ENCODE data around the gene MALT1. TPM values are rescaled to one million over a fixed set of nuclear protein-coding genes. Genes with fewer than 3 reads are reported as not detected.

Gene MALT1
- polyA plus RNA-seq, 2 of the 4 experiments (the other 2 are of a cell fraction), result 30.7 to 34.0 TPM

DNA sequence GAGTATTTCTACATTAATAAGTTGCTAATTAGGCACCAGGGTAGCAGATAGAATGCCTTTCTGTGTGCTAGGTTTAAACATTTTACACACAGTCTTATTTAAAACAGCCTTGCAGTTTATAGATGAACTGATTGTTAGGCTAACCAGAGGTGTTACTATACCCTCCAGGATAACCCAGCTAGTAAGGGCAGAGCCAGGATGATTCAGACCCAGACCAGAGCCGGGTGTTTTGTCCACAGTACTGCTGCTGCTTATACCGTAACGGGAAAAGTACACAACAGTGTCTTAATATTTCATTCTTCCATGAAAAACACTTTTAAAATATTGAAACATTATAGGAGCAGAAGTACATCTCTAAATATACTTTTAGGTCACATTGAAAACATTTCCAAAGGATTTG lies 82.7 kb downstream of the MALT1 start (continued):
- TF ChIP-seq, protein P1, sequence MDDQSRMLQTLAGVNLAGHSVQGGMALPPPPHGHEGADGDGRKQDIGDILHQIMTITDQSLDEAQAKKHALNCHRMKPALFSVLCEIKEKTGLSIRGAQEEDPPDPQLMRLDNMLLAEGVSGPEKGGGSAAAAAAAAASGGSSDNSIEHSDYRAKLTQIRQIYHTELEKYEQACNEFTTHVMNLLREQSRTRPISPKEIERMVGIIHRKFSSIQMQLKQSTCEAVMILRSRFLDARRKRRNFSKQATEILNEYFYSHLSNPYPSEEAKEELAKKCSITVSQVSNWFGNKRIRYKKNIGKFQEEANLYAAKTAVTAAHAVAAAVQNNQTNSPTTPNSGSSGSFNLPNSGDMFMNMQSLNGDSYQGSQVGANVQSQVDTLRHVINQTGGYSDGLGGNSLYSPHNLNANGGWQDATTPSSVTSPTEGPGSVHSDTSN (IDR thresholded peaks at IDR 0.05), result no peak
- no peak for TF ChIP-seq EP300 (IDR thresholded peaks at IDR 0.05)

DNA sequence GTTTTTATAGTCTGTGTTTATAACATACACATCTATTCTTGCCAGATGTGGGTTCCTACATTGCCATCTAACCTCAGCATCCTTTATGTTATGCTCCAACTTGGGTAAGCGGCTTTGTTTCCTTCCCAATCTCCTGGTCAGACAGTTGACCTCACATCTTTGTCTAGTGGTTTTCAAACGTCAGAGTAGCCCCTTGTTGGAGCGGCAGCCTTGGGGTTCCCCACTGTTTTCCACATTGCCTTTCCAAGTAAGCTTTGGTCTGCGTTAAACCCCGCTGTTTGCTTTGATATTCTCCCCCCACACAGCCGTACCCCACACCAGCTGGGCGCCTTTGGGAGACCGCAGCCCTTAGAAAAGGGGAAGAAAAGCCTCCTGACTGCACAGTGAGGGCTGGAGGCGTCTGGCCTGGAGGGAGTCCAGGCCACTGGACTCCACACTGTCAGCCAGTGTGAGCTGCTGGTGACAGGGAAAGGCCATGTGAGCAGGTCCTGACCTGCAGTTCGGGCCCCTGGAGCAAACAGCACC lies 83.3 kb downstream of the MALT1 start:
- DNase-seq (ENCODE audit: low read depth in 1 of 2, low spot score in 1 of 2), result no peak
- no peaks in the 10 kb centered on the region for H3K9me3 ChIP-seq
- ATAC-seq, result peak in 1 of 2 experiments; percentile 22; a peak in 2 of 6 replicates
- TF ChIP-seq, protein P2, sequence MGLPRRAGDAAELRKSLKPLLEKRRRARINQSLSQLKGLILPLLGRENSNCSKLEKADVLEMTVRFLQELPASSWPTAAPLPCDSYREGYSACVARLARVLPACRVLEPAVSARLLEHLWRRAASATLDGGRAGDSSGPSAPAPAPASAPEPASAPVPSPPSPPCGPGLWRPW (IDR thresholded peaks at IDR 0.05), result no peak
- no peak for TF ChIP-seq TFCP2L1 (CRISPR knock-in tag; IDR thresholded peaks at IDR 0.05)
- H3K4me3 ChIP-seq, result no peak overlapping the region
- POLR2A ChIA-PET, result no interaction called here
- no peak for FAIRE-seq
- H3K4me1 ChIP-seq, result no peaks in the 10 kb centered on the region
- H3K27ac ChIP-seq, result no peak overlapping the region
- no peak overlapping the region for H3K4me2 ChIP-seq
- CTCF ChIA-PET, result interaction anchor here (0.5 to 6.6 kb wide), 3 partner anchors 11 to 225 kb away, joined by 3 to 55 read pairs (median 19); no protein-coding TSS in a partner anchor
- 91% methylated on average over 10 of the region's 10 CpGs for WGBS (ENCODE audit: missing lambda C conversion rate)

DNA sequence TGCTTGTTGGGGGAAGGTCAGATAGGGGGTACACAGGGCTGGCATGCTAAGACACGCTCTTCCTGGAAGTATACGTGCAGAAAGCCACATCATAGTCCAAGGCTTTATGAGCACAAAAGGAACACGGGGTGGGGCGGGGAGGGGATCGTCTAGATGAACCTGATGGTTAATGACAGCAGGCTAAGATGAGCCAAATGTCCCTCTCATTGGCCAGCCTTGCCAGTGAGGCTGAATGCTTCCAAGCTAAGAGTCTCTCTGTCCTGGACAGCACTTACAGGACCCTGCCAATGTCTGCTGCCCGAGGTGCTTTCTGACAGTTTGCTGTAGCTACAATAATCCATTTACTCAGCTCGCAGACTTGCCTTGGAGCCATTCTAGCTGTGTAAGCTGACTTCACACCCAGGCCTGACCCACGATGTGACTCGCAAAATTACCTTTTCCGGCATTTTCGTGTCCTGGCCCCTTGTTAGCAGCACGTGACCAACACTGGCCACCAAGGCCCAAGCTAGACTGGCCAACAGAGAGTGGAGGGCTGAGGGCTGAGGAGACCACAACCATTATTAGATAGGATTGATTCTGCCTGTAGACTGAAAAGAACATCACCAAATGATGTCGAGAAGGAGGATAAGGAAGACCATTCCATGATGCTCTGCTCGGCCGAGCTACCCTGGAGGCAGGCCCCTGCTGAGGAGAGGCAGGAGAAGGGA lies 84.2 kb downstream of the MALT1 start:
- DNase-seq (ENCODE audit: low read depth in 1 of 2, low spot score in 1 of 2), result no peak
- no peaks in the 10 kb centered on the region for H3K4me1 ChIP-seq
- H3K27ac ChIP-seq, result no peak overlapping the region
- TF ChIP-seq FOXS1 (CRISPR knock-in tag; IDR thresholded peaks at IDR 0.05) (no peak), RARB (CRISPR knock-in tag; IDR thresholded peaks at IDR 0.05) (no peak), CBX2 (IDR thresholded peaks at IDR 0.05; ENCODE audit: borderline replicate concordance, low read depth) (no peak), BHLHE40 (IDR thresholded peaks at IDR 0.05; ENCODE audit: low read depth, low read length) (no peak), MYC (IDR thresholded peaks at IDR 0.05; ENCODE audit: borderline replicate concordance, low read length) (no peak), HOXA7 (CRISPR knock-in tag; IDR thresholded peaks at IDR 0.05) (no peak), CHD2 (IDR thresholded peaks at IDR 0.05; ENCODE audit: low read length, partially characterized antibody) (no peak), HDAC2 (IDR thresholded peaks at IDR 0.05) (no peak), RFX5 (IDR thresholded peaks at IDR 0.05) (no peak), RNF2 (IDR thresholded peaks at IDR 0.05; ENCODE audit: borderline replicate concordance, low read depth) (no peak), HOXB13 (CRISPR knock-in tag; IDR thresholded peaks at IDR 0.05; ENCODE audit: low read depth) (no peak), ESRRA (IDR thresholded peaks at IDR 0.05; ENCODE audit: borderline replicate concordance, low read length) (no peak), EP300 (IDR thresholded peaks at IDR 0.05) (no peak), ZC3H11A (IDR thresholded peaks at IDR 0.05) (no peak)
- TF ChIP-seq, protein P3, sequence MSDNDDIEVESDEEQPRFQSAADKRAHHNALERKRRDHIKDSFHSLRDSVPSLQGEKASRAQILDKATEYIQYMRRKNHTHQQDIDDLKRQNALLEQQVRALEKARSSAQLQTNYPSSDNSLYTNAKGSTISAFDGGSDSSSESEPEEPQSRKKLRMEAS (IDR thresholded peaks at IDR 0.05), result no peak
- TF ChIP-seq, protein P4, sequence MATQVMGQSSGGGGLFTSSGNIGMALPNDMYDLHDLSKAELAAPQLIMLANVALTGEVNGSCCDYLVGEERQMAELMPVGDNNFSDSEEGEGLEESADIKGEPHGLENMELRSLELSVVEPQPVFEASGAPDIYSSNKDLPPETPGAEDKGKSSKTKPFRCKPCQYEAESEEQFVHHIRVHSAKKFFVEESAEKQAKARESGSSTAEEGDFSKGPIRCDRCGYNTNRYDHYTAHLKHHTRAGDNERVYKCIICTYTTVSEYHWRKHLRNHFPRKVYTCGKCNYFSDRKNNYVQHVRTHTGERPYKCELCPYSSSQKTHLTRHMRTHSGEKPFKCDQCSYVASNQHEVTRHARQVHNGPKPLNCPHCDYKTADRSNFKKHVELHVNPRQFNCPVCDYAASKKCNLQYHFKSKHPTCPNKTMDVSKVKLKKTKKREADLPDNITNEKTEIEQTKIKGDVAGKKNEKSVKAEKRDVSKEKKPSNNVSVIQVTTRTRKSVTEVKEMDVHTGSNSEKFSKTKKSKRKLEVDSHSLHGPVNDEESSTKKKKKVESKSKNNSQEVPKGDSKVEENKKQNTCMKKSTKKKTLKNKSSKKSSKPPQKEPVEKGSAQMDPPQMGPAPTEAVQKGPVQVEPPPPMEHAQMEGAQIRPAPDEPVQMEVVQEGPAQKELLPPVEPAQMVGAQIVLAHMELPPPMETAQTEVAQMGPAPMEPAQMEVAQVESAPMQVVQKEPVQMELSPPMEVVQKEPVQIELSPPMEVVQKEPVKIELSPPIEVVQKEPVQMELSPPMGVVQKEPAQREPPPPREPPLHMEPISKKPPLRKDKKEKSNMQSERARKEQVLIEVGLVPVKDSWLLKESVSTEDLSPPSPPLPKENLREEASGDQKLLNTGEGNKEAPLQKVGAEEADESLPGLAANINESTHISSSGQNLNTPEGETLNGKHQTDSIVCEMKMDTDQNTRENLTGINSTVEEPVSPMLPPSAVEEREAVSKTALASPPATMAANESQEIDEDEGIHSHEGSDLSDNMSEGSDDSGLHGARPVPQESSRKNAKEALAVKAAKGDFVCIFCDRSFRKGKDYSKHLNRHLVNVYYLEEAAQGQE (IDR thresholded peaks at IDR 0.05), result no peak
- TF ChIP-seq, protein P5, sequence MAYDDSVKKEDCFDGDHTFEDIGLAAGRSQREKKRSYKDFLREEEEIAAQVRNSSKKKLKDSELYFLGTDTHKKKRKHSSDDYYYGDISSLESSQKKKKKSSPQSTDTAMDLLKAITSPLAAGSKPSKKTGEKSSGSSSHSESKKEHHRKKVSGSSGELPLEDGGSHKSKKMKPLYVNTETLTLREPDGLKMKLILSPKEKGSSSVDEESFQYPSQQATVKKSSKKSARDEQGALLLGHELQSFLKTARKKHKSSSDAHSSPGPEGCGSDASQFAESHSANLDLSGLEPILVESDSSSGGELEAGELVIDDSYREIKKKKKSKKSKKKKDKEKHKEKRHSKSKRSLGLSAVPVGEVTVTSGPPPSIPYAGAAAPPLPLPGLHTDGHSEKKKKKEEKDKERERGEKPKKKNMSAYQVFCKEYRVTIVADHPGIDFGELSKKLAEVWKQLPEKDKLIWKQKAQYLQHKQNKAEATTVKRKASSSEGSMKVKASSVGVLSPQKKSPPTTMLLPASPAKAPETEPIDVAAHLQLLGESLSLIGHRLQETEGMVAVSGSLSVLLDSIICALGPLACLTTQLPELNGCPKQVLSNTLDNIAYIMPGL (CRISPR knock-in tag; IDR thresholded peaks at IDR 0.05; ENCODE audit: borderline replicate concordance), result no peak
- TF ChIP-seq, protein P2 (IDR thresholded peaks at IDR 0.05), result no peak
- TF ChIP-seq, protein P6, sequence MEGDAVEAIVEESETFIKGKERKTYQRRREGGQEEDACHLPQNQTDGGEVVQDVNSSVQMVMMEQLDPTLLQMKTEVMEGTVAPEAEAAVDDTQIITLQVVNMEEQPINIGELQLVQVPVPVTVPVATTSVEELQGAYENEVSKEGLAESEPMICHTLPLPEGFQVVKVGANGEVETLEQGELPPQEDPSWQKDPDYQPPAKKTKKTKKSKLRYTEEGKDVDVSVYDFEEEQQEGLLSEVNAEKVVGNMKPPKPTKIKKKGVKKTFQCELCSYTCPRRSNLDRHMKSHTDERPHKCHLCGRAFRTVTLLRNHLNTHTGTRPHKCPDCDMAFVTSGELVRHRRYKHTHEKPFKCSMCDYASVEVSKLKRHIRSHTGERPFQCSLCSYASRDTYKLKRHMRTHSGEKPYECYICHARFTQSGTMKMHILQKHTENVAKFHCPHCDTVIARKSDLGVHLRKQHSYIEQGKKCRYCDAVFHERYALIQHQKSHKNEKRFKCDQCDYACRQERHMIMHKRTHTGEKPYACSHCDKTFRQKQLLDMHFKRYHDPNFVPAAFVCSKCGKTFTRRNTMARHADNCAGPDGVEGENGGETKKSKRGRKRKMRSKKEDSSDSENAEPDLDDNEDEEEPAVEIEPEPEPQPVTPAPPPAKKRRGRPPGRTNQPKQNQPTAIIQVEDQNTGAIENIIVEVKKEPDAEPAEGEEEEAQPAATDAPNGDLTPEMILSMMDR (IDR thresholded peaks at IDR 0.05), result no peak
- TF ChIP-seq, protein P7, sequence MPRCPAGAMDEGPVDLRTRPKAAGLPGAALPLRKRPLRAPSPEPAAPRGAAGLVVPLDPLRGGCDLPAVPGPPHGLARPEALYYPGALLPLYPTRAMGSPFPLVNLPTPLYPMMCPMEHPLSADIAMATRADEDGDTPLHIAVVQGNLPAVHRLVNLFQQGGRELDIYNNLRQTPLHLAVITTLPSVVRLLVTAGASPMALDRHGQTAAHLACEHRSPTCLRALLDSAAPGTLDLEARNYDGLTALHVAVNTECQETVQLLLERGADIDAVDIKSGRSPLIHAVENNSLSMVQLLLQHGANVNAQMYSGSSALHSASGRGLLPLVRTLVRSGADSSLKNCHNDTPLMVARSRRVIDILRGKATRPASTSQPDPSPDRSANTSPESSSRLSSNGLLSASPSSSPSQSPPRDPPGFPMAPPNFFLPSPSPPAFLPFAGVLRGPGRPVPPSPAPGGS (IDR thresholded peaks at IDR 0.05), result no peak
- ATAC-seq, result peak in 1 of 2 experiments; percentile 10; a peak in 2 of 6 replicates
- H3K4me2 ChIP-seq, result no peak overlapping the region
- no peak for FAIRE-seq
- ChIA-PET POLR2A (no interaction called here), CTCF (interaction anchor here (3.5 to 6.6 kb wide), 2 partner anchors 10 to 226 kb away, joined by 19 to 55 read pairs; no protein-coding TSS in a partner anchor)
- H3K9me3 ChIP-seq, result no peaks in the 10 kb centered on the region
- H3K4me3 ChIP-seq, result no peak overlapping the region
- 92% methylated on average over 13 of the region's 15 CpGs for WGBS (ENCODE audit: missing lambda C conversion rate)

All from A549 (cell line).